GM19467 (cell line): ENCODE measurements around the gene ZNF418.
A peak's percentile ranks its signal among the peaks of the same experiment; 100 is the strongest.

Source experiments
- ATAC-seq: cut with Tn5 transposase; IDR thresholded peaks from one replicate; pipeline ENCODE4 v1.9.1; 2021; ENCODE audit warnings: mild to moderate bottlenecking, moderate library complexity; ENCODE audit not compliant: unreplicated experiment

Gene ZNF418

GRCh38 chr19:57934820-57935665, at the start of gene ZNF418:
ZNF418 (minus strand) TSS chr19:57935402; CDS start chr19:57933822, 1,580 bp downstream.
- ATAC-seq, result no peak

- ATAC-seq, result no peak
Measured at GRCh38 chr19:57978586-57979289, 43.5 kb upstream of the ZNF418 start.

- ATAC-seq, result no peak
Measured at GRCh38 chr19:57974434-57974833, 39.2 kb upstream of the ZNF418 start, which contains the start of gene C19orf18. C19orf18 (minus strand) TSS chr19:57974534; CDS start chr19:57974432, 102 bp downstream.

GRCh38 chr19:57964761-57965160, 29.6 kb upstream of the ZNF418 start:
- no peak for ATAC-seq

GRCh38 chr19:57961785-57962184, 26.6 kb upstream of the ZNF418 start:
- ATAC-seq, result no peak

- ATAC-seq, result no peak
Measured at GRCh38 chr19:57954996-57955395, 19.8 kb upstream of the ZNF418 start.

GRCh38 chr19:57949702-57950101, 14.5 kb upstream of the ZNF418 start:
- ATAC-seq, result no peak

- no peak for ATAC-seq
Measured at GRCh38 chr19:57949296-57949695, 14.1 kb upstream of the ZNF418 start.

GRCh38 chr19:57947419-57948134, 12.4 kb upstream of the ZNF418 start, which contains the start of gene ZNF256:
ZNF256 (minus strand) TSS chr19:57947706; CDS start chr19:57947474, 232 bp downstream.
- ATAC-seq, result peak; percentile 90

- no peak for ATAC-seq
Measured at GRCh38 chr19:57947088-57947418, 11.9 kb upstream of the ZNF418 start.

- ATAC-seq, result no peak
Measured at GRCh38 chr19:57946316-57946715, 11.1 kb upstream of the ZNF418 start.

- ATAC-seq, result no peak
Measured at GRCh38 chr19:57941593-57941992, 6.4 kb upstream of the ZNF418 start.

- no peak for ATAC-seq
Measured at GRCh38 chr19:57935731-57936130, 529 bp upstream of the ZNF418 start.

- ATAC-seq, result no peak
Measured at GRCh38 chr19:57927587-57927986, 7.6 kb downstream of the ZNF418 start.

- ATAC-seq, result peak; percentile 98
Measured at GRCh38 chr19:57916168-57916995, 18.8 kb downstream of the ZNF418 start, which contains the start of gene ZNF417. ZNF417 (minus strand) TSS chr19:57916592; CDS start chr19:57916411, 181 bp downstream.

- no peak for ATAC-seq
Measured at GRCh38 chr19:57914531-57914930, 20.7 kb downstream of the ZNF418 start.

GRCh38 chr19:57907394-57907793, 27.8 kb downstream of the ZNF418 start:
- no peak for ATAC-seq

- no peak for ATAC-seq
Measured at GRCh38 chr19:57905258-57905657, 29.9 kb downstream of the ZNF418 start.

- no peak for ATAC-seq
Measured at GRCh38 chr19:57903618-57904184, 31.5 kb downstream of the ZNF418 start.

GRCh38 chr19:57900311-57900710, 34.9 kb downstream of the ZNF418 start:
- no peak for ATAC-seq
